Kidney epithelial cell (primary cell): Measurements from ENCODE around the gene COPS3. TPM values are rescaled to one million over a fixed set of nuclear protein-coding genes. Genes with fewer than 3 reads are reported as not detected.

Experiments
- DNase-seq: peaks from one replicate; pipeline ENCODE4 v3.0.0-alpha.2; 2010; ENCODE audit warnings: low read depth
- H3K27me3 ChIP-seq: 2 replicates; pipeline ENCODE4 v1.6.0; 2011; ENCODE audit warnings: low read length; ENCODE audit not compliant: control insufficient read depth, insufficient read depth
- H3K36me3 ChIP-seq: 2 replicates; pipeline ENCODE4 v1.5.1; 2011; ENCODE audit warnings: low read length; ENCODE audit not compliant: control insufficient read depth, insufficient read depth
- H3K4me3 ChIP-seq: 2 replicates; pipeline ENCODE4 v1.5.1; 2011; ENCODE audit warnings: low read depth, mild to moderate bottlenecking, control low read depth, low read length
- CTCF ChIP-seq: IDR thresholded peaks from 2 replicates; pipeline ENCODE4 v1.5.1; 2011; ENCODE audit warnings: mild to moderate bottlenecking, moderate library complexity, low read length, control low read depth, inconsistent platforms; ENCODE audit not compliant: insufficient read depth, poor library complexity, severe bottlenecking
- total RNA-seq: library from RNA; depleted of rRNA; stranded (reverse); fragments of >200 nt; gene quantifications from 2 replicates; pipeline ENCODE4 v1.2.3, GENCODE V29; 2015

Gene COPS3
- total RNA-seq, 1 donor from 2014 or later, result 68.5 TPM

- no peak overlapping the region for H3K4me3 ChIP-seq
- no peak for TF ChIP-seq CTCF
- no peaks in the 10 kb centered on the region for H3K27me3 ChIP-seq
- no peaks in the 10 kb centered on the region for H3K36me3 ChIP-seq
- no peak for DNase-seq
Measured at GRCh38 chr17:17298108-17298507, 17.1 kb upstream of the COPS3 start.

- no peak for DNase-seq
Measured at GRCh38 chr17:17297217-17297616, 16.2 kb upstream of the COPS3 start.

GRCh38 chr17:17295141-17295540 lies 14.1 kb upstream of the COPS3 start:
- Histone ChIP-seq H3K4me3 (no peak overlapping the region), H3K27me3 (no peaks in the 10 kb centered on the region), H3K36me3 (no peaks in the 10 kb centered on the region)
- no peak for TF ChIP-seq CTCF
- no peak for DNase-seq

More at GRCh38 chr17:17297217-17297616, 16.2 kb upstream of the COPS3 start:
- no peaks in the 10 kb centered on the region for H3K27me3 ChIP-seq
- no peak overlapping the region for H3K4me3 ChIP-seq
- H3K36me3 ChIP-seq, result no peaks in the 10 kb centered on the region
- no peak for TF ChIP-seq CTCF

GRCh38 chr17:17289701-17290100 lies 8.7 kb upstream of the COPS3 start:
- H3K27me3 ChIP-seq, result no peaks in the 10 kb centered on the region
- no peak for TF ChIP-seq CTCF
- no peak overlapping the region for H3K4me3 ChIP-seq
- no peak for DNase-seq
- H3K36me3 ChIP-seq, result no peaks in the 10 kb centered on the region

- Histone ChIP-seq H3K4me3 (no peak overlapping the region), H3K27me3 (no peaks in the 10 kb centered on the region), H3K36me3 (no peaks in the 10 kb centered on the region)
- TF ChIP-seq CTCF, result no peak
- no peak for DNase-seq
Measured at GRCh38 chr17:17289086-17289485, 8.0 kb upstream of the COPS3 start.

GRCh38 chr17:17285951-17286350 lies 4.9 kb upstream of the COPS3 start:
- no peaks in the 10 kb centered on the region for H3K36me3 ChIP-seq
- no peak for TF ChIP-seq CTCF
- DNase-seq, result no peak
- no peaks in the 10 kb centered on the region for H3K27me3 ChIP-seq
- no peak overlapping the region for H3K4me3 ChIP-seq
